Choroid plexus epithelial cell (primary cell): ENCODE results near the gene PHACTR2.

Experiments used
- DNase-seq: peaks from one replicate; pipeline ENCODE4 v3.0.0-alpha.2; 2010; ENCODE audit warnings: low read depth
- H3K4me3 ChIP-seq: 2 replicates; pipeline ENCODE4 v1.5.1; 2011; ENCODE audit warnings: low read depth, mild to moderate bottlenecking, control low read depth, low read length, moderate library complexity
- CTCF ChIP-seq: conservative IDR thresholded peaks from 2 replicates; pipeline ENCODE4 v1.5.1; 2011; ENCODE audit warnings: low read depth, mild to moderate bottlenecking, control low read depth, inconsistent platforms, low read length, moderate library complexity

Gene PHACTR2

DNA sequence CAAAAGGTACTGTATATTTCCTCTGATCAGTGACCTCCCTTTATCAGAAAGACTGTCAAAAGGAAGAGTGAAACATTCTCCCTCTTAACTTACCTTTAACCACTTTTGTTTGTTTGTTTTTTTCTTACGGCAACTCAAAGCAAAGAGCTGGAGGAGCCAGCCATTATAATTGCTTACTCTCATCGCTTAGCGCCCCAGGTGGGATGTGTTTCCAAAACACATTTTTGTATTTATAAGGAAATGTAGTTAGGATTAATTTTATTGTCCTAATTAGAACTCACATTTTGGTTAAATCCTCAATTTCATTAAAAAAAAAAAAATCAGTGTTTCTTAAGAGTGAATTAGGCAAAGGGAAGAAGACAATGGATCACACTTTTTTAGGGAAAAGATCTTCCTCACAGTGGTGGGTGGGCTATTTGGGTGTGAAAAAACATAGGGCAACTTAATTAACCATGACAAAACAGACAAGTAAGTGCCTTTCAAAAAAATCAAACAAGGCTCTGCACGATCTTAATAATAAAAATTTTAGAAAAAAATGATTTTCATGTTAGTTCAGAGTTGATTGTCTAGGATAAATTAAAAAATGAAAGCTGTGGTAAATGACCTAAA, 1.2 kb upstream of the PHACTR2 start:
- no peak for TF ChIP-seq CTCF
- no peak overlapping the region for H3K4me3 ChIP-seq
- DNase-seq, result no peak

GRCh38 chr6:143677577-143677890, 231 bp upstream of the PHACTR2 start:
- DNase-seq, result no peak
- H3K4me3 ChIP-seq, result peak overlapping the region; percentile 73
- no peak for TF ChIP-seq CTCF

- peak overlapping the region; percentile 73 for H3K4me3 ChIP-seq
- no peak for TF ChIP-seq CTCF
- no peak for DNase-seq
Observed at GRCh38 chr6:143679041-143679440, 1.3 kb downstream of the PHACTR2 start.

GRCh38 chr6:143680141-143680540, 2.4 kb downstream of the PHACTR2 start:
- TF ChIP-seq CTCF, result no peak
- no peak for DNase-seq
- peak overlapping the region; percentile 73 for H3K4me3 ChIP-seq

DNA sequence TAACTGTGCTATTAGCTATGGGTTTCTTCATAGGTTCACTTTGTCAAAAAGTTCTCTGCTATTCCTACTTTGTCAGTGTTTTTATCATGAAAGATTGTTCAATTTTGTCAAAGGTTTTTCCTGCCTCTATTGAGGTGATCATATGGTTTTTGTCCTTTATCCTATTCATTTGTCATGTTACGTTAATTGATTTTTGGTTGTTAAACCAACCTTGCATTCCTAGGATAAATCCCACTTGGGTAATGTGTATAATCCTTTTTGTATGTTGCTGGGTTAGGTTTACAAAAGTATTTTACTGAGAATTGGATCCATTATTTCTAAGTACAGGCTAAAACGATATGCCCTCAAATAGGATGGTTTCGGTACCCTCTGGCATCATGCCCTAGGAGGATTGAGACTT, 5.0 kb downstream of the PHACTR2 start:
- no peak for TF ChIP-seq CTCF
- no peak for DNase-seq
- no peak overlapping the region for H3K4me3 ChIP-seq

DNA sequence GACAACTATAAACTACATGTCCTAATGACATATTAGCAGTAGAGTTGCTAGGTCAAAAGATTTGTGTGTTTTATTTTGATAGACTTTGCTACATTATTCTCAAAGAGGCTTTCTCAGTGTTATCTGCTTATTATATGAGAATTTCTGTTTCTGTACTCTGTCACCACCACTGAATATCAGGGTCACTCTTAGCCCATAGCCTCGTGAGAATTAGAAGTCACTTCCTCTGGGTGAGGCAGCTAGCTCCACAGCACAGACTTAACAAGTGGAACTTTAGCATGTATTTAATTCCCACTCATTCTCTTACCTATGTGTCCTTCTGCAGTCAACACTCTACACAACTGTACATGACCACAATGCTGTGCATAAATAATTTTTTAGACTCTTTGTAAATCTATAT, 6.7 kb downstream of the PHACTR2 start:
- DNase-seq, result no peak
- no peak for TF ChIP-seq CTCF
- no peak overlapping the region for H3K4me3 ChIP-seq

- no peak for DNase-seq
- no peak for TF ChIP-seq CTCF
- no peak overlapping the region for H3K4me3 ChIP-seq
Observed at GRCh38 chr6:143685653-143686052, 7.9 kb downstream of the PHACTR2 start.
